Prostate gland (tissue), 2 donors: ENCODE data around the gene CDK5R1. TPM values are rescaled to one million over a fixed set of nuclear protein-coding genes. Genes with fewer than 3 reads are reported as not detected.

Experiments
- DNase-seq: peaks from one replicate; pipeline ENCODE4 v3.0.0-alpha.2; 2019; ENCODE audit warnings: low spot score
- H3K27ac ChIP-seq, 2 donors: fragments of 200-600 bp; sonication (generic); 2 replicates each; pipeline ENCODE4 v1.5.1; 2017 to 2019
- H3K27me3 ChIP-seq: fragments of 200-600 bp; sonication (generic); replicated peaks from 2 replicates; pipeline ENCODE4 v1.5.1; 2019; ENCODE audit not compliant: insufficient read depth
- H3K36me3 ChIP-seq, 2 donors: fragments of 200-600 bp; sonication (generic); 1 replicate in 1 of 2; 2 replicates in 1 of 2; pipeline versions ENCODE4 v1.5.1 to v1.8.1; 2017 to 2019
- H3K4me1 ChIP-seq: fragments of 200-600 bp; sonication (generic); replicated peaks from 2 replicates; pipeline ENCODE4 v1.5.1; 2019
- H3K4me3 ChIP-seq, 2 donors: fragments of 200-600 bp; sonication (generic); 2 replicates each; pipeline ENCODE4 v1.5.1; 2017 to 2019
- H3K9me3 ChIP-seq: fragments of 200-600 bp; sonication (generic); 2 replicates; pipeline ENCODE4 v1.5.1; 2017
- CTCF ChIP-seq, 4 experiments: fragments of 200-600 bp in 2 of 4; fragments of 450-650 bp in 2 of 4; sonication (generic) in 2 of 4; IDR thresholded peaks; 1 replicate in 3 of 4; 2 replicates in 1 of 4; pipeline ENCODE4 v1.5.1; 2016 to 2019; ENCODE audit warnings: antibody characterized with exemption in 4 of 4, mild to moderate bottlenecking in 2 of 4, moderate library complexity in 2 of 4
- POLR2A ChIP-seq: fragments of 450-650 bp; IDR thresholded peaks from one replicate; pipeline ENCODE4 v1.6.1; 2016; ENCODE audit warnings: antibody characterized with exemption, mild to moderate bottlenecking
- POLR2AphosphoS5 ChIP-seq: sonication (generic); formaldehyde crosslinking; IDR thresholded peaks from one replicate; pipeline ENCODE4 v1.6.1; 2017; ENCODE audit warnings: antibody characterized with exemption
- WGBS: methylation state at CpG from one replicate; pipeline ENCODE4 v1.1.5; 2018; 5-methylcytosine and 5-hydroxymethylcytosine counted together
- intact Hi-C: fragments of 100-400 bp; cut with DNase I; formaldehyde crosslinking; loops from one replicate; pipeline ENCODE4 v1.14.2; 2022
- total RNA-seq, 2 donors: library from RNA; depleted of rRNA; stranded (reverse); fragments of >200 nt; gene quantifications; one replicate each; pipeline ENCODE4 v1.1.0, GENCODE V29; 2016

CDK5R1 gene
- total RNA-seq, 2 donors from 2014 or later: 0.46 to 5.1 TPM

GRCh38 chr17:32461853-32462617, 24.8 kb upstream of the CDK5R1 start:
- H3K27me3 ChIP-seq: no peaks in the 10 kb centered on the region
- H3K4me1 ChIP-seq: no peaks in the 10 kb centered on the region
- no peak overlapping the region for H3K27ac ChIP-seq
- DNase-seq: no peak
- H3K9me3 ChIP-seq: no peaks in the 10 kb centered on the region
- H3K4me3 ChIP-seq: no peak overlapping the region
- TF ChIP-seq POLR2AphosphoS5 (no peak), CTCF (IDR thresholded peaks at IDR 0.05) (peak in 3 of 4 experiments; percentile 23 to 37 (median 34))
- intact Hi-C loops: no loop called here
- 58% methylated on average over 1 of the region's 1 CpG for WGBS
- no peaks in the 10 kb centered on the region for H3K36me3 ChIP-seq

- Histone ChIP-seq H3K36me3 (no peaks in the 10 kb centered on the region), H3K4me1 (no peaks in the 10 kb centered on the region), H3K27ac (no peak overlapping the region), H3K4me3 (no peak overlapping the region), H3K9me3 (no peaks in the 10 kb centered on the region), H3K27me3 (no peaks in the 10 kb centered on the region)
- no peak for DNase-seq
- intact Hi-C loops: no loop called here
- TF ChIP-seq POLR2AphosphoS5 (no peak), CTCF (IDR thresholded peaks at IDR 0.05) (no peak), POLR2A (no peak)
- WGBS: 91% methylated on average over 3 of the region's 3 CpGs
Measured at GRCh38 chr17:32463304-32463703, 23.5 kb upstream of the CDK5R1 start.

GRCh38 chr17:32464374-32464773, 22.4 kb upstream of the CDK5R1 start:
- H3K27me3 ChIP-seq: no peaks in the 10 kb centered on the region
- no peaks in the 10 kb centered on the region for H3K36me3 ChIP-seq
- no peak overlapping the region for H3K4me3 ChIP-seq
- 71% methylated on average over 1 of the region's 1 CpG for WGBS
- H3K27ac ChIP-seq: no peak overlapping the region
- DNase-seq: no peak
- H3K9me3 ChIP-seq: no peaks in the 10 kb centered on the region
- TF ChIP-seq CTCF (IDR thresholded peaks at IDR 0.05): no peak
- no peak for TF ChIP-seq POLR2AphosphoS5
- no peak for TF ChIP-seq POLR2A
- no peaks in the 10 kb centered on the region for H3K4me1 ChIP-seq
- intact Hi-C loops: no loop called here

- intact Hi-C loops: no loop called here
- TF ChIP-seq POLR2AphosphoS5 (no peak), CTCF (IDR thresholded peaks at IDR 0.05) (no peak), POLR2A (no peak)
- H3K9me3 ChIP-seq: no peaks in the 10 kb centered on the region
- no peaks in the 10 kb centered on the region for H3K27me3 ChIP-seq
- no peaks in the 10 kb centered on the region for H3K36me3 ChIP-seq
- no peak for DNase-seq
- no peaks in the 10 kb centered on the region for H3K4me1 ChIP-seq
- WGBS: 96% methylated on average over 7 of the region's 7 CpGs
- no peak overlapping the region for H3K27ac ChIP-seq
- H3K4me3 ChIP-seq: no peak overlapping the region
Measured at GRCh38 chr17:32467949-32468348, 18.8 kb upstream of the CDK5R1 start.
